CD14-positive monocyte (primary cell): ENCODE measurements around the gene DSCAML1. TPM values are rescaled to one million over a fixed set of nuclear protein-coding genes. Genes with fewer than 3 reads are reported as not detected.

Experiments
- DNase-seq, 3 donors: peaks; one replicate each; pipeline ENCODE4 v3.0.0-alpha.2; 2011 to 2022
- H2AFZ ChIP-seq: 2 replicates; pipeline ENCODE4 v1.6.0; 2012; ENCODE audit warnings: mild to moderate bottlenecking, low read depth, low read length, inconsistent platforms; ENCODE audit not compliant: insufficient read depth, poor library complexity, severe bottlenecking
- H3K27ac ChIP-seq, 2 donors: 1 replicate in 1 of 2; 2 replicates in 1 of 2; pipeline ENCODE4 v1.5.1; 2012 to 2013; ENCODE audit warnings: low read length in 2 of 2, control low read depth in 1 of 2, inconsistent platforms in 1 of 2, low read depth in 1 of 2, mild to moderate bottlenecking in 1 of 2
- H3K27me3 ChIP-seq, 2 donors: one replicate each; pipeline versions ENCODE4 v1.6.0 to v1.6.1; 2011 to 2013; ENCODE audit warnings: low read length in 2 of 2; ENCODE audit not compliant: control insufficient read depth in 2 of 2, insufficient read depth in 2 of 2
- H3K36me3 ChIP-seq, 2 donors: replicated peaks in 1 of 2; 1 replicate in 1 of 2; 2 replicates in 1 of 2; pipeline versions ENCODE4 v1.5.1 to v1.6.1; 2012 to 2013; ENCODE audit warnings: low read length in 2 of 2, control low read depth in 1 of 2, inconsistent platforms in 1 of 2, mild to moderate bottlenecking in 1 of 2; ENCODE audit not compliant: insufficient read depth in 2 of 2, control insufficient read depth in 1 of 2
- H3K4me1 ChIP-seq, 2 donors: 1 replicate in 1 of 2; 2 replicates in 1 of 2; pipeline versions ENCODE4 v1.5.1 to v1.6.1; 2012 to 2013; ENCODE audit warnings: low read length in 2 of 2, control low read depth in 1 of 2, inconsistent platforms in 1 of 2, mild to moderate bottlenecking in 1 of 2, moderate library complexity in 1 of 2; ENCODE audit not compliant: insufficient read depth in 2 of 2, control insufficient read depth in 1 of 2
- H3K4me2 ChIP-seq: replicated peaks from 2 replicates; pipeline ENCODE3; 2012; ENCODE audit warnings: low read length, moderate library complexity, mild to moderate bottlenecking; ENCODE audit not compliant: poor library complexity, severe bottlenecking; ENCODE audit errors: extremely low read depth
- H3K4me3 ChIP-seq, 3 experiments: fragments of 200-600 bp in 1 of 3; sonication (generic) in 1 of 3; replicated peaks in 1 of 3; 1 replicate in 2 of 3; 2 replicates in 1 of 3; pipeline ENCODE4 v1.5.1; 2011 to 2013; ENCODE audit warnings: low read length in 3 of 3, mild to moderate bottlenecking in 3 of 3, control low read depth in 2 of 3, low read depth in 2 of 3, inconsistent platforms in 1 of 3, moderate library complexity in 1 of 3
- H3K79me2 ChIP-seq: 2 replicates; pipeline ENCODE4 v1.6.0; 2012; ENCODE audit warnings: mild to moderate bottlenecking, control low read depth, inconsistent platforms, low read length, moderate library complexity; ENCODE audit not compliant: insufficient read depth
- H3K9ac ChIP-seq: 2 replicates; pipeline ENCODE4 v1.6.0; 2017; ENCODE audit warnings: low read length, mild to moderate bottlenecking; ENCODE audit not compliant: insufficient read depth, poor library complexity, severe bottlenecking
- H3K9me3 ChIP-seq, 2 donors: replicated peaks in 1 of 2; 1 replicate in 1 of 2; 2 replicates in 1 of 2; pipeline versions ENCODE4 v1.5.1 to v1.6.1; 2012 to 2013; ENCODE audit warnings: low read length in 2 of 2, control low read depth in 1 of 2; ENCODE audit not compliant: control insufficient read depth in 1 of 2, insufficient read depth in 1 of 2
- H4K20me1 ChIP-seq: 2 replicates; pipeline ENCODE4 v1.6.0; 2012; ENCODE audit warnings: mild to moderate bottlenecking, low read length, control low read depth, moderate library complexity; ENCODE audit not compliant: insufficient read depth
- H3K27ac Mint-ChIP-seq, 7 donors: one replicate each; pipeline ENCODE4 v1.8.0; 2020; ENCODE audit warnings: mild to moderate bottlenecking in 7 of 7, mixed read lengths in 7 of 7, moderate library complexity in 6 of 7, inconsistent platforms in 2 of 7
- H3K27me3 Mint-ChIP-seq, 3 donors: one replicate each; pipeline ENCODE4 v1.8.0; 2021 to 2022; ENCODE audit warnings: low read depth in 3 of 3, mild to moderate bottlenecking in 3 of 3, mixed read lengths in 3 of 3, moderate library complexity in 3 of 3, inconsistent platforms in 1 of 3
- H3K36me3 Mint-ChIP-seq, 2 donors: one replicate each; pipeline ENCODE4 v1.8.0; 2020; ENCODE audit warnings: mixed read lengths in 2 of 2, inconsistent platforms in 1 of 2, mild to moderate bottlenecking in 1 of 2
- H3K4me1 Mint-ChIP-seq: one replicate; pipeline ENCODE4 v1.8.0; 2020; ENCODE audit warnings: mild to moderate bottlenecking, mixed read lengths
- H3K4me3 Mint-ChIP-seq, 2 donors: one replicate each; pipeline ENCODE4 v1.8.0; 2020; ENCODE audit warnings: mild to moderate bottlenecking in 2 of 2, mixed read lengths in 2 of 2, moderate library complexity in 1 of 2
- H3K9me3 Mint-ChIP-seq, 7 donors: one replicate each; pipeline ENCODE4 v1.8.0; 2020 to 2022; ENCODE audit warnings: mixed read lengths in 7 of 7, mild to moderate bottlenecking in 6 of 7, moderate library complexity in 6 of 7, inconsistent platforms in 2 of 7
- WGBS: methylation state at CpG from one replicate; pipeline ENCODE4 v1.1.5; 2013; ENCODE audit warnings: missing lambda C conversion rate; ENCODE audit not compliant: insufficient coverage; 5-methylcytosine and 5-hydroxymethylcytosine counted together
- intact Hi-C, 2 donors: fragments of 100-400 bp; cut with micrococcal nuclease; formaldehyde crosslinking; loops; one replicate each; pipeline versions ENCODE4 v1.15.0 to v1.15.1; 2023
- polyA plus RNA-seq, 3 donors: library from polyadenylated mRNA; depleted of rRNA in 1 of 3; unstranded in 2 of 3; stranded (reverse) in 1 of 3; fragments of 300-500 nt in 2 of 3; fragments of >200 nt in 1 of 3; fragmentation: Illumina TruSeq in 2 of 3; gene quantifications; 1 replicate in 2 of 3; 2 replicates in 1 of 3; pipeline ENCODE4 v1.2.3, GENCODE V29; 2012 to 2021
- TF ChIP-seq, protein P1 (sequence below): fragments of 200-600 bp; IDR thresholded peaks from one replicate; pipeline ENCODE4 v1.8.0; 2022; ENCODE audit warnings: antibody characterized with exemption, mild to moderate bottlenecking

Gene DSCAML1
- polyA plus RNA-seq, 3 donors = not detected

GRCh38 chr11:117724621-117725020 is 72.4 kb downstream of the DSCAML1 start:
- no peak overlapping the region for H3K27ac Mint-ChIP-seq
- intact Hi-C loops = no loop called here
- no peak for DNase-seq

DNA sequence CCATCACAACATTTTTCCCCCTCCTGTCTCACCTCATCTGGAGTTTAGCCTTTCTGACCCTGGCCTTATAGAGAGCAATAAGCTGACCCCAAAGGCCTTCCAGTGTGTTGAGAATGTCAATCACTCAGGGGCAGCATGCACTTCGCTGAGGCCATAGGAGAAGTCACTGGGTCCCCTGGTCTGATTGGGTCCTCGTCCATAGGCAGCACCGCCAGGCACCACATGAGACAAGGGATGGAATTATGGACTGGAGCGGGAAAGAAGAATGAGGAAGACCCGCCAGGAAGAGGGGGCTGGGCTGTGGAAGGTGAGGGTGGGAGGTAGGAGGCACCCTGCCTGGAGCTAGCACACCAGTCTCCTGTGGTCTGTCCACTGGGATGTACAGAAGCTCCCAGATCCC is 72.9 kb downstream of the DSCAML1 start:
- 90% methylated on average over 2 of the region's 5 CpGs for WGBS
- intact Hi-C loops = no loop called here

More at GRCh38 chr11:117724621-117725020, 72.4 kb downstream of the DSCAML1 start:
- TF ChIP-seq, protein P1, sequence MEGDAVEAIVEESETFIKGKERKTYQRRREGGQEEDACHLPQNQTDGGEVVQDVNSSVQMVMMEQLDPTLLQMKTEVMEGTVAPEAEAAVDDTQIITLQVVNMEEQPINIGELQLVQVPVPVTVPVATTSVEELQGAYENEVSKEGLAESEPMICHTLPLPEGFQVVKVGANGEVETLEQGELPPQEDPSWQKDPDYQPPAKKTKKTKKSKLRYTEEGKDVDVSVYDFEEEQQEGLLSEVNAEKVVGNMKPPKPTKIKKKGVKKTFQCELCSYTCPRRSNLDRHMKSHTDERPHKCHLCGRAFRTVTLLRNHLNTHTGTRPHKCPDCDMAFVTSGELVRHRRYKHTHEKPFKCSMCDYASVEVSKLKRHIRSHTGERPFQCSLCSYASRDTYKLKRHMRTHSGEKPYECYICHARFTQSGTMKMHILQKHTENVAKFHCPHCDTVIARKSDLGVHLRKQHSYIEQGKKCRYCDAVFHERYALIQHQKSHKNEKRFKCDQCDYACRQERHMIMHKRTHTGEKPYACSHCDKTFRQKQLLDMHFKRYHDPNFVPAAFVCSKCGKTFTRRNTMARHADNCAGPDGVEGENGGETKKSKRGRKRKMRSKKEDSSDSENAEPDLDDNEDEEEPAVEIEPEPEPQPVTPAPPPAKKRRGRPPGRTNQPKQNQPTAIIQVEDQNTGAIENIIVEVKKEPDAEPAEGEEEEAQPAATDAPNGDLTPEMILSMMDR = no peak
- Histone ChIP-seq H2AFZ (no peak overlapping the region), H3K9ac (no peak overlapping the region), H3K4me3 (no peak overlapping the region), H3K9me3 (no peaks in the 10 kb centered on the region), H3K79me2 (no peaks in the 10 kb centered on the region), H3K4me2 (no peak overlapping the region), H4K20me1 (no peaks in the 10 kb centered on the region), H3K27me3 (peaks cover 0 to 3% of the 10 kb centered on the region in 2 donors), H3K36me3 (no peaks in the 10 kb centered on the region), H3K4me1 (no peaks in the 10 kb centered on the region), H3K27ac (no peak overlapping the region)
- peaks cover 4 to 13% (median 9%) of the 10 kb centered on the region in 3 donors for H3K27me3 Mint-ChIP-seq
- H3K4me1 Mint-ChIP-seq = no peaks in the 10 kb centered on the region
- H3K9me3 Mint-ChIP-seq = peaks cover 0 to 2% (median 0%) of the 10 kb centered on the region in 7 donors
- no peaks in the 10 kb centered on the region for H3K36me3 Mint-ChIP-seq
- H3K4me3 Mint-ChIP-seq = no peak overlapping the region

More for the DNA sequence above, 72.9 kb downstream of the DSCAML1 start:
- H3K4me1 Mint-ChIP-seq = no peaks in the 10 kb centered on the region
- peaks cover 4 to 11% (median 9%) of the 10 kb centered on the region in 3 donors for H3K27me3 Mint-ChIP-seq
- H3K27ac ChIP-seq = no peak overlapping the region
- no peak overlapping the region for H3K9ac ChIP-seq
- DNase-seq = no peak
- H3K4me2 ChIP-seq = no peak overlapping the region
- H3K4me3 ChIP-seq = no peak overlapping the region
- no peak overlapping the region for H3K4me3 Mint-ChIP-seq
- H3K27me3 ChIP-seq = peaks cover 0 to 3% of the 10 kb centered on the region in 2 donors
- TF ChIP-seq, protein P1 = no peak
- no peaks in the 10 kb centered on the region for H4K20me1 ChIP-seq
- no peaks in the 10 kb centered on the region for H3K79me2 ChIP-seq
- H3K9me3 Mint-ChIP-seq = peaks cover 0 to 2% (median 0%) of the 10 kb centered on the region in 7 donors
- peak overlapping the region in 1 of 7 donors; percentile 78 for H3K27ac Mint-ChIP-seq
- no peaks in the 10 kb centered on the region for H3K9me3 ChIP-seq
- no peaks in the 10 kb centered on the region for H3K36me3 Mint-ChIP-seq
- H2AFZ ChIP-seq = no peak overlapping the region
- H3K36me3 ChIP-seq = no peaks in the 10 kb centered on the region
- H3K4me1 ChIP-seq = no peaks in the 10 kb centered on the region
